Measurements from ENCODE around the gene ARHGAP26.

Gene ARHGAP26

GRCh38 chr5:142856269-142856782, 86.1 kb downstream of the ARHGAP26 start:
- DNase-seq = no peak

GRCh38 chr5:142857405-142857804, 87.2 kb downstream of the ARHGAP26 start:
- no peak for DNase-seq

- no peak for DNase-seq
These were observed 88.9 kb downstream of the ARHGAP26 start for GRCh38 chr5:142859037-142859436.

GRCh38 chr5:142860270-142860669, 90.1 kb downstream of the ARHGAP26 start:
- DNase-seq = no peak

- no peak for DNase-seq
These were observed 90.8 kb downstream of the ARHGAP26 start for GRCh38 chr5:142861011-142861410.

GRCh38 chr5:142862594-142862993, 92.4 kb downstream of the ARHGAP26 start:
- DNase-seq = no peak

GRCh38 chr5:142863856-142864255, 93.7 kb downstream of the ARHGAP26 start:
- no peak for DNase-seq

GRCh38 chr5:142864290-142865260, 94.4 kb downstream of the ARHGAP26 start:
- no peak for DNase-seq

GRCh38 chr5:142865631-142866030, 95.5 kb downstream of the ARHGAP26 start:
- no peak for DNase-seq

- peak; percentile 55 for DNase-seq
These were observed 96.5 kb downstream of the ARHGAP26 start for GRCh38 chr5:142866563-142867275.

- no peak for DNase-seq
These were observed 99.7 kb downstream of the ARHGAP26 start for GRCh38 chr5:142869886-142870285.

- DNase-seq = no peak
These were observed 100.6 kb downstream of the ARHGAP26 start for GRCh38 chr5:142870532-142871362.

- no peak for DNase-seq
These were observed 101.4 kb downstream of the ARHGAP26 start for GRCh38 chr5:142871363-142872193.

GRCh38 chr5:142872217-142872616, 102.0 kb downstream of the ARHGAP26 start:
- no peak for DNase-seq

GRCh38 chr5:142872795-142873194, 102.6 kb downstream of the ARHGAP26 start:
- DNase-seq = no peak

- DNase-seq = no peak
These were observed 103.7 kb downstream of the ARHGAP26 start for GRCh38 chr5:142873831-142874230.

- no peak for DNase-seq
These were observed 104.4 kb downstream of the ARHGAP26 start for GRCh38 chr5:142874540-142874939.

GRCh38 chr5:142875936-142876335, 105.8 kb downstream of the ARHGAP26 start:
- no peak for DNase-seq

GRCh38 chr5:142876817-142877216, 106.6 kb downstream of the ARHGAP26 start:
- no peak for DNase-seq

- DNase-seq = no peak
These were observed 107.9 kb downstream of the ARHGAP26 start for GRCh38 chr5:142878111-142878510.

- DNase-seq = no peak
These were observed 108.5 kb downstream of the ARHGAP26 start for GRCh38 chr5:142878638-142879037.

Data from CD4-positive, alpha-beta T cell treated with Interleukin-17A for 4 hours (primary cell).